ENCODE results near the gene AMBRA1. TPM values are rescaled to one million over a fixed set of nuclear protein-coding genes. Genes with fewer than 3 reads are reported as not detected.

The AMBRA1 gene
- total RNA-seq, 1 donor from 2014 or later, result 25.3 TPM

DNA sequence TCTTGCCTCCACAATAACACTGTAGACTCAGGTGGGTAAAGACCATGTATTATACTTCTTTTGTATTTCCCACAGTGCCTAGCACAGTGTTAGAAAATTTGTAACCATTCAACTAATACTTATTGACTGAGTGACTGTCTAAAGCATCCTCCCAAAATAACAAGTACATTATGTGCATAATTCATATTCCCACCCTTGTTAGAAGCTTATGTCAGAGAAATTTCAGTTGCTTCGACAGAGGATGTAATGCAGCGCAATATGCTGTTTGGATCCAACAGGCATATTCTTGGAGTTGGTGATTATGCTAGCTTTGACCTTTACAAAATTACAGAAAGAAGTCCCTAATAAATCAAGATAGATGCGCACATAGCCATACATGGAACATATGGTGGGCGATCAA, 53.0 kb downstream of the AMBRA1 start:
- no peak for FAIRE-seq
- DNase-seq (ENCODE audit: low spot score in 2 of 2), result no peak

DNA sequence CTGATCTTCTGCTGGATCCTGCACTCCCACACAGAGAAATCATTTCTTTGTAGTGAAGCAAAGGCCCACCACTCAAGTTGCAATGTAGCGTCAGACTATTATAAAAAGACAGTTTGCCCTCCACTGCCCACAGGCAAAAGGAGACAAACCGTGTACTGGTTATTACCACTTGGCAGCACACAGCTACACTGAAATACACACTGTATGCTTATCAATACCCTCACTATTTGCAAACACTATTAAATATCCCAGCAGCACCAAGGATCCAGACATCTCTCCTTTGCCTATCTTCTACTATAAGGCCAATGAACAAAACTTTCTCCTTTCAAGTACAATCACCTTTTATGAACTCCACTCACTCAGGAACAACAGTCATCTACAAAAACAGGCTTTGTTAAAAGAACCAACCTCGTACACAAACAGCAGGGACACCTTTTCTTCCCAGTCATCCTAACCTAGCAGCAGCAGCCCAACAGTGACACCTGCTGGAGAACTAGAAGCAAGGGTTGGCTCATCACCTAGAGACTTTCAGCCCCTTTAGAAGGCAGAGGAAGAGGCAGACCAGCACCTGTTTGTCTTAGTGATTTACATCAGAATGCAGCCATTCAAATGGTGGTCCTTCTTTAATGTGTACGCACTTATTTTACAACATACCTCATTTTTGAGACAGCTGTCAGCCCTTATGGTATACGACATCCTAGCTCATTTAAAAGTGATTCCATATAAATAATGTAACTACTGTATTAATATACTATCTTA, 56.1 kb downstream of the AMBRA1 start:
- no peak for FAIRE-seq
- DNase-seq (ENCODE audit: low spot score in 2 of 2), result peak; percentile 28 to 60

DNA sequence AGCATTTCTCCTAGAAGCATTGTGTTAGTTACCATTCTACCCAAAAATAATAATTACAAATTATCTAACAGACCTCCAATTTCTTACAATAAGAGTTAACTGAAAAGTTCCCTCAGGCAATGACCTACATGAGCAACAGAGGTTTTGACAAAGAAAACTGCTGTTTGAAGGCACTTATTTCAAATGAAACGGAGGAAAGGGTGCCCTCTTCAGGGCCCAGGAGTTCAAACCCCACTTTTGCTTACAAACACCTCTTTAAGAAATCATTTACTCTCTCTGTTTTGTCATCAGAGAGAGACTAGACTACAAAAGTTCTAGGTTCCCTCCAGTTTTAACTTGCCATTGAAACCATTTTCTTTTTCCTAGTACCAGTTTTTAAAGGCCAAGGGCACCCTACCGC, 56.7 kb downstream of the AMBRA1 start:
- DNase-seq (ENCODE audit: low spot score in 2 of 2), result no peak
- FAIRE-seq, result no peak

DNA sequence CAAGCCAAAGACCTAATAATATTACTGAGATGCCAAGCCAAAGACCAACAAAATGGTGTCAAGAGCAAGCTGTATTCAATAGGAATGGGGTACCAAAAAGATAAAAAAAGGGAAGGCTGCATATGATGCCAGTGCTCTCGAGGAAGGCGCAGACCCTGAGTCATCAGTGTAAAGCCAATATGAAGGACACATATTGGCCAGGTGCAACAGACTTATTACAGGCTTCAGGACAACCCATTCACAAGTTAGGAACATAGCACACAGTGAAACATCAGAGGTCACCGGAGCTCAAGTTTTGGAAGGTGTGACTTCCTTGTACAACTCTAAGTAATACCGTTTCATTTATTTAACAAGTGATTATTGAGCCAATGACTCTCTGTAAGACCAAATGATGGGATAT, 58.1 kb downstream of the AMBRA1 start:
- DNase-seq (ENCODE audit: low spot score in 2 of 2) (no peak), FAIRE-seq (no peak)

GRCh38 chr11:46534711-46535110, 59.1 kb downstream of the AMBRA1 start:
- no peak for FAIRE-seq
- DNase-seq (ENCODE audit: low spot score in 2 of 2), result no peak

DNA sequence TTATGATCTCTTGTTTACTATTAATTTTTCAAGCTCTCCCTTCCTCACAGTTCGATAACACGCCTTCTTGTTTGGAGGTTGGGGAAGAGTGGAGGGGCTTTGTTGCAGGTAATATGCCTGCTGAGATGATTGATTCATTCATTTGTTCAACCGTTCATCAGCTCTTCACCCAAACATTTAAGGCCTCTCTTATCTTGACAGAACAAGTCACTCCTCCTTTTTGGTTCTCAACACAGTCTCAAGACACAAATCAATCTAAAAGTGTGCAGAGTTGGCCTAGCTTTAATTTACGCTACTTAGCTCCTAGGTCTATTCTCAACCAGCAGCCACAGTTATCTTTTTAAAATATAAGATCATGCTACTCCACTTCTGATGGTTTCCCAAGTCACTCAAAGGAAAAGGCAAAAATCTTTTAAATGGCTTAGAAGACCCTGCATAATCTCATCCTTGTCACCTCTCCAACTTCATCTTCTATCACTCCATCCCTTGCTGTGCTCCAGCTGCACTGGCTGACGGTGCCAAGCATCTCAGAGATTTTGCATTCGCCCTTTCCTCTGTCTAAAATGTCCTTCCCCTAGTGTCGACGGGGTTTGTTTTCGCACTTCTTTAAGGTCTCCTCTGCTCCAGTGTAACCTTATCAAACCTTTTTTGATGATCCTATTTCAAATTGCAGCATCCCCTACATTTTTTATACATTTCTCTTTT, 60.3 kb downstream of the AMBRA1 start:
- DNase-seq (ENCODE audit: low spot score in 2 of 2) (no peak), FAIRE-seq (no peak)

DNA sequence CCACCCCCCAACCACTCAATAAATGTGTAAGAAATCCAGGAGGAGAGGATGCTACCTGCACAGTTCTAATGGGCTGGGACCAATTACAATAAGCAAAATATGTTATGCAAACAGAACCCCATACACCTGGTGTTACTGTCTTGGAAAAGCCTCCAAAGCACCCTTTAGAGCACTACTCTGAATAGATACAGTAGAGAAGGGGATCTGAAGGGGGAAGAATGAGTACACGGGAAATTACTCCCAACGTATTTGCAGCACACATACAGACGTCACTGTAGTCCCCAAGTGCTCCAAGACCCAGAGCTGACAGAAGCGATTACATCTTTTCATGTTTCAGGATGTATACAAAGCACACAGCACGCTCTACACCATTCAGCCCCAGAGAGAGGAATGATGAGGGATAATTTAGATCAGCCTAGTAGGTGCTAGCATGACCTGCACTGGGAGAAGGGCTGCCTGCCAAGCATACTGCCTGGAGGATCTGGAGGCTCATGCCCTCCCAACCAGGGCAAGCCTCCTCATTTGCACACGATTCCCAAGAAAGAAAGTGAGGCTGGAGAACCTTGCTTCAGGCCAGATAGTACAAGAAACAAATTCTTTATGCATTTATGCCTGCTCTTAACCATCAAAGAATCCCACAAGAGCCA, 63.8 kb downstream of the AMBRA1 start:
- FAIRE-seq, result no peak

DNA sequence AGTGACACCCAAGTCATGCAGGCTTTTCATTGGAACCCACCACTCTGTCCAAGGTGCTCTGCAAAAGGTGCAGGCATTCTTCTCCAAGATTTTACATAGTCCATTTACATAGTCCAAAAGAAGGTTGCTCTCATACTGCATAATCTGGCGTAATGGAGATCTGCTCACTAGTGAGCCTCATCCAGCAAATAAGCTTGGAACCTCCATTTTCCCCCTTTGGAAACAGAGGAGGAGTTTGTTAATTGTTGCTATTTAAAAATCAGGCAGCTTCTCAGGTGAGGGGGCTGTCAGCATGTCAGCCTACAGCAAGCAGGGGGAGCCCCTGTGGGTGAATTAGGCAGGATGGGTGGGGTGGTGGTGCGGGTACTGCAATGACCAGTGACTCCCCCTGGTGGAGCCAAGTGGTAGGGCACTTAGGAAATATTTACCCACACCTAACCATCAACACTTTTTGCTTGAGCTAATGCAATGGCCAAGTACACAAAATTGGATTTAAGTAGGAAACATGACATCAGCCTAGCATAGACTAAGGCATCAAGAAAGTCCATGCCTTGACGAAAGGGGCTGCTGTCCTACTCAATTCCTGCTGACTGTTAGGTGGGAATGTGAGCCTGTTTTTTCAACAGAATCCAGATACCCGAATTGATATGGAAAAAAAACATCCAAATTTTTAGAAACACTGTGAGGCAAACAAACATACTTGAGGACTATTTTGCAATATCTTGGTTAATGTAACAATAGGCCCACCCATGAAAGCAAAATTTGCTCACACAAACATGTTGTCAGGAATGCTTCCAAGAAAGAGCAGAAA, 64.5 kb downstream of the AMBRA1 start:
- DNase-seq (ENCODE audit: low spot score in 2 of 2) (peak; percentile 30 to 65), FAIRE-seq (no peak)

More for the DNA sequence above, 63.8 kb downstream of the AMBRA1 start:
- no peak for DNase-seq (ENCODE audit: low spot score in 2 of 2)

GRCh38 chr11:46528445-46529094, 65.3 kb downstream of the AMBRA1 start:
- FAIRE-seq, result no peak
- no peak for DNase-seq (ENCODE audit: low spot score in 2 of 2)

GRCh38 chr11:46527591-46528130, 66.2 kb downstream of the AMBRA1 start:
- no peak for FAIRE-seq
- DNase-seq (ENCODE audit: low spot score in 2 of 2), result no peak

DNA sequence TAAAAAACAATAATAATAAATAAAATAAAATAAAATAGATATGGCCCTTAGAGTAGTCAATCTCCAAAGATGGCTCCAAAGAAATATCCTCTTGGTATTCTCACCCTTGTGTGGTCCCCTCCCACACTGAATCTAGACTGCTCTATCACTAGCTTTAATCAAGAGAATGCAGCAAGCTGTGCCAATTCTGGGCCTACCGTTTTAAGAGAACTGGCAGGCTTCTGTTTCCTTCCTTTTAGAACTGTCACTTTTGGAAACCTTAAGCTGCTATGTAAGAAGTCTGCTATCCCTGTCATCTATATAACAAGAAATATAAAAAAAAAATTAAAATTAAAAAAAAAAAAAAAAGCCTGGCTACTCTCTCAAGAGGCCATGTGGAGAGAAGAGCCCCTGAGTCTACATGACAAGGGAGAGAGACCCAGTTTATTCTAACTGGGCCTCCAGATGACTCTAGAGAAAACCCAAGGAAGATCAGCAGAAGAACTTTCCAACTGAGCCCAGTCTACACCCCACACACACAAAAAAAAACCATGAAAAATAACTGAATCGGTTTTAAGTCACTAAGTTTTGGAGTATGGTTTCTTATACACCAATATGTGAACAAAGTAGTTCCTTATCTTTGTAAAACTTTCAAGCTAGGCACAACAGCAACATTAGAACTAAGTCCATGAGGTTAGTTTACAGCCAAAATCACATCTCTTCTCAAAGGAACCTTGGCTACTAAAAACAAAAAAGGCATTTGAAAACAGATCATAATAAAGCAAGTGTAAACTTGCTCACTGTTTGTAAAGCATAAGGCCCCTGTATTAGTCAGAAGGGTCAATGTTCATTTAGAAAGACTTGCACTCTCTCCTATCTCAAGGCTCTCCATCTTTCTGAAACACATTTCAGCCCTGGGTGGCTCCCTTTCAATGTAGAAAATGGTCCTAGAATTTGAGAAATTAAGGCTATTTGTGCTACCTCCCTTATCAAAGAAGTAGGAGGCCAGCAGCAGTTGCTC, 67.3 kb downstream of the AMBRA1 start:
- DNase-seq (ENCODE audit: low spot score in 2 of 2), result no peak
- FAIRE-seq, result no peak

DNA sequence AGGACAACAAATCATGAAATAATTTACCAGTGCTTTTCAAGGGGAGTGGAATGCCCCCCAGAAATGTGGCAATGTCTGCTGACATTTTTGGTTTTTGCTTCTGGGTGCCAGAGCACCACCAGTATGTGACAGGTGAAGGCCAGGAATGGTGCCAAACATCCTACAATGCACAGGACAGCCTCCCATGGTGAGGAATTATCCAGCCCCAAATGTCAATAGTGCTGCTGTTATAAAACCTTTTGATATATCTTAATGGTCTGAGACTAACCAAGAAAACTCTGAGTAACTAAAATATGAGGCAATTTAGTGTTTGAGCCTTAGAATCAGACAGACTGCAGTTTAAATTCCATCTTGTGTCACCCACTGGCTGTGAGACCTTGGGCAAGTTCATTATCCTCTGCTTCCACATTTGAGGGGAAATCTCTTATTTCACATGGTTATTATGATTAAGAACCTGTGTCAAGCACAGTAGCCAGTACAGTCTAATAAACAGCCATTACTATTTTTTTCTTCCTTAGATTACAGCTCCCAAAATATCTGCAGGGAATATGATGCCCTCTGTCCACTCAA, 69.5 kb downstream of the AMBRA1 start:
- FAIRE-seq (no peak), DNase-seq (ENCODE audit: low spot score in 2 of 2) (no peak)

GRCh38 chr11:46523290-46523689, 70.5 kb downstream of the AMBRA1 start:
- no peak for FAIRE-seq
- no peak for DNase-seq (ENCODE audit: low spot score in 2 of 2)

GRCh38 chr11:46522682-46523281, 71.0 kb downstream of the AMBRA1 start:
- no peak for DNase-seq (ENCODE audit: low spot score in 2 of 2)
- FAIRE-seq, result no peak

GRCh38 chr11:46521961-46522681, 71.7 kb downstream of the AMBRA1 start:
- FAIRE-seq (no peak), DNase-seq (ENCODE audit: low spot score in 2 of 2) (no peak)

GRCh38 chr11:46520971-46521745, 72.7 kb downstream of the AMBRA1 start:
- no peak for FAIRE-seq
- no peak for DNase-seq (ENCODE audit: low spot score in 2 of 2)

GRCh38 chr11:46519351-46519750, 74.5 kb downstream of the AMBRA1 start:
- FAIRE-seq, result no peak
- DNase-seq (ENCODE audit: low spot score in 2 of 2), result no peak

Measured in frontal cortex (tissue), 4 donors.